Lower leg skin (tissue), 4 donors: ENCODE data around the gene SRL. TPM values are rescaled to one million over a fixed set of nuclear protein-coding genes. Genes with fewer than 3 reads are reported as not detected.

Source experiments
- DNase-seq, 2 donors: peaks; one replicate each; pipeline ENCODE4 v3.0.0-alpha.2; 2019; ENCODE audit warnings: low spot score in 2 of 2
- H3K4me3 ChIP-seq: fragments of 200-600 bp; sonication (generic); 2 replicates; pipeline ENCODE4 v1.5.1; 2017; ENCODE audit warnings: mild to moderate bottlenecking, low read depth; ENCODE audit not compliant: poor library complexity, severe bottlenecking
- POLR2A ChIP-seq, 2 donors: fragments of 450-650 bp; IDR thresholded peaks; one replicate each; pipeline ENCODE4 v1.6.1; 2016 to 2017; ENCODE audit warnings: antibody characterized with exemption in 2 of 2, mild to moderate bottlenecking in 1 of 2, moderate library complexity in 1 of 2
- WGBS, 2 donors: methylation state at CpG; one replicate each; pipeline ENCODE4 v1.1.5; 2018; 5-methylcytosine and 5-hydroxymethylcytosine counted together
- intact Hi-C: fragments of 100-400 bp; cut with DNase I; formaldehyde crosslinking; loops from one replicate; pipeline ENCODE4 v1.15.0; 2023; ENCODE audit warnings: low total_unique reads
- total RNA-seq, 4 donors: library from RNA; depleted of rRNA; stranded (reverse); fragments of >200 nt; gene quantifications; one replicate each; pipeline ENCODE4 v1.1.0, GENCODE V29; 2016
- TF ChIP-seq, protein P1 (sequence below), 3 donors: fragments of 450-650 bp; IDR thresholded peaks; one replicate each; pipeline ENCODE4 v1.5.1; 2016; ENCODE audit warnings: antibody characterized with exemption in 3 of 3, mild to moderate bottlenecking in 3 of 3, moderate library complexity in 2 of 3

Gene SRL
- total RNA-seq, 4 donors from 2014 or later: 0.04 to 1.0 (median 0.55) TPM

- no peak for DNase-seq
- 73 to 82% methylated on average over 14 of the region's 14 CpGs for WGBS, 2 donors
- TF ChIP-seq POLR2A (IDR thresholded peaks at IDR 0.05): no peak
- TF ChIP-seq, protein P1, sequence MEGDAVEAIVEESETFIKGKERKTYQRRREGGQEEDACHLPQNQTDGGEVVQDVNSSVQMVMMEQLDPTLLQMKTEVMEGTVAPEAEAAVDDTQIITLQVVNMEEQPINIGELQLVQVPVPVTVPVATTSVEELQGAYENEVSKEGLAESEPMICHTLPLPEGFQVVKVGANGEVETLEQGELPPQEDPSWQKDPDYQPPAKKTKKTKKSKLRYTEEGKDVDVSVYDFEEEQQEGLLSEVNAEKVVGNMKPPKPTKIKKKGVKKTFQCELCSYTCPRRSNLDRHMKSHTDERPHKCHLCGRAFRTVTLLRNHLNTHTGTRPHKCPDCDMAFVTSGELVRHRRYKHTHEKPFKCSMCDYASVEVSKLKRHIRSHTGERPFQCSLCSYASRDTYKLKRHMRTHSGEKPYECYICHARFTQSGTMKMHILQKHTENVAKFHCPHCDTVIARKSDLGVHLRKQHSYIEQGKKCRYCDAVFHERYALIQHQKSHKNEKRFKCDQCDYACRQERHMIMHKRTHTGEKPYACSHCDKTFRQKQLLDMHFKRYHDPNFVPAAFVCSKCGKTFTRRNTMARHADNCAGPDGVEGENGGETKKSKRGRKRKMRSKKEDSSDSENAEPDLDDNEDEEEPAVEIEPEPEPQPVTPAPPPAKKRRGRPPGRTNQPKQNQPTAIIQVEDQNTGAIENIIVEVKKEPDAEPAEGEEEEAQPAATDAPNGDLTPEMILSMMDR (IDR thresholded peaks at IDR 0.05): no peak
- intact Hi-C loops: loop anchor here (10.0 kb wide), 1 partner anchor 122 kb away; no protein-coding TSS in a partner anchor
- no peak overlapping the region for H3K4me3 ChIP-seq
Measured at GRCh38 chr16:4246777-4247459, 5.0 kb upstream of the SRL start.

GRCh38 chr16:4245077-4245791, 3.4 kb upstream of the SRL start:
- no peak for DNase-seq
- intact Hi-C loops: loop anchor here (10.0 kb wide), 1 partner anchor 120 kb away; no protein-coding TSS in a partner anchor
- 57 to 68% methylated on average over 13 of the region's 13 CpGs for WGBS, 2 donors
- TF ChIP-seq POLR2A (IDR thresholded peaks at IDR 0.05): no peak
- no peak overlapping the region for H3K4me3 ChIP-seq

- no peak for TF ChIP-seq POLR2A (IDR thresholded peaks at IDR 0.05)
- TF ChIP-seq, protein P1 (IDR thresholded peaks at IDR 0.05): no peak
- H3K4me3 ChIP-seq: no peak overlapping the region
- DNase-seq: no peak
- WGBS, 2 donors: 64 to 84% methylated on average over 10 of the region's 10 CpGs
- intact Hi-C loops: loop anchor here (10.0 kb wide), 1 partner anchor 120 kb away; no protein-coding TSS in a partner anchor
Measured at GRCh38 chr16:4244254-4245076, 2.6 kb upstream of the SRL start.

DNA sequence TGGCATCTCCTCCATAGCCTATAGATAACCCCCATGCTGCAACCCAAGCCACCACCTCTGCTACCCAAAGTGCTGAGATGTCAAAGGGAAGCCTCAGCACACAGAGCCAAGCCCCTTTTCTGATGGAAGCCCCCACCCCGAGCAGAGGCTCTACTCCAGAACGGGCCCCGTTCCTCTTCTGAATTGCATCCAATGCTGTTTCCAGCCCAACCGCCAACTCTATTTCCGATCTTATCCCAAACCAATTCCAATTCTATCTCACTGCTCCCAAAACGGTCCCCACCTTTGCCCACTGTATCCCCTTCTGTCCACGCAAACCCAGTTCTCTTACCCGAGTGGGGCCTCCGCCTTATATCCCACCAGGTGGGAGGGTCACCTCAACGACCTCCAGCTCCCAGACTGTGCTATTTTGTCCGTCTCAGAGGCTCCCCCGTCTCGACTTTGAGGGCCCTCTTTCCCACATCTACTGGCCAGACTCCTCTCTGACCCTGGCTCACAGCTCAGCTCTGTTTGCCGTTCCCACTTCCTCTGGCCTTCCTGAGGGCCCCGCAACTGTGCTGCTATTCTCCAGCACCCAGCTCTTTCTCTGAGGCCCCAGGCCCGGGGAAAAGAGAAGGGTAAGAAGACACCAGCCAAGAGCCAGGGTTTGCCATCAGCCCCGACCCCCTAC, 487 bp downstream of the SRL start:
- TF ChIP-seq, protein P1 (IDR thresholded peaks at IDR 0.05): no peak
- no peak for TF ChIP-seq POLR2A (IDR thresholded peaks at IDR 0.05)
- 81 to 88% methylated on average over 17 of the region's 17 CpGs for WGBS, 2 donors
- no peak overlapping the region for H3K4me3 ChIP-seq
- no peak for DNase-seq
- intact Hi-C loops: loop anchor here (10.0 kb wide), 1 partner anchor 117 kb away; no protein-coding TSS in a partner anchor

DNA sequence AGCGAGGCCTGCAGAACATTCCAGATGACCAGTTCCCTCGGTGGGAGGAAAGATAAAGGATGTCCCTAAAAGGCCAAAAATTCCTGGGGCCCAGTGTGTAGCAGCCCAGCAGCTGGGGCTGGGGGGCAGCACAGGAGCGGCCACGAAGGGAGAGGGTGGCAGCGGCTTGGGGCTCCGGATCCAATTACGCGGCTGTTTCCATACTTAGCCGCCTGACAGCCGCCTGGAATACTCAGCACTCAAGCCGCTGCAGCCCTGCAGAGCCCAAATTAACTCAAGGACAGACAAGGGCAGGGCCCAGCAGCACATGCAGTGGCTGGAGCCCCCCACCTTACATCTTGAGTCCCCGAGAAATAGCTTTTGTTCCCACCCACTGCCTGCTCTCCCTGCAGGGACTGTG, 1.3 kb downstream of the SRL start:
- TF ChIP-seq, protein P1 (IDR thresholded peaks at IDR 0.05): no peak
- TF ChIP-seq POLR2A (IDR thresholded peaks at IDR 0.05): no peak

More for the DNA sequence above, 1.3 kb downstream of the SRL start:
- intact Hi-C loops: loop anchor here (10.0 kb wide), 1 partner anchor 116 kb away; no protein-coding TSS in a partner anchor
- no peak overlapping the region for H3K4me3 ChIP-seq
- DNase-seq: no peak
- 86 to 87% methylated on average over 12 of the region's 12 CpGs for whole genome bisulfite sequencing, 2 donors
